MCF 10A (cell line): Measurements from ENCODE around the gene GLMP. TPM values are rescaled to one million over a fixed set of nuclear protein-coding genes. Genes with fewer than 3 reads are reported as not detected.
A peak's percentile ranks its signal among the peaks of the same experiment; 100 is the strongest.

Source experiments
- BruUV-seq: library from RNA; stranded (reverse); fragments of 400-500 nt; replicated peaks from 2 replicates; lab custom pipeline; 2021; lab: Mats Ljungman, UMichigan
- CTCF ChIA-PET: fragments of 300-600 bp; sonication (Branson Sonifier 250); formaldehyde crosslinking; extraction: SDS; loops from one replicate; lab custom pipeline; 2021; ENCODE audit warnings: antibody characterized with exemption, inconsistent platforms; lab: Yijun Ruan, JAX
- POLR2A ChIA-PET: fragments of 300-600, 350-650 bp; sonication (Branson Sonifier 250); formaldehyde crosslinking; extraction: SDS; loops from one replicate; lab custom pipeline; 2020; ENCODE audit warnings: antibody characterized with exemption, inconsistent platforms; lab: Yijun Ruan, JAX
- DNase-seq: peaks from one replicate; pipeline ENCODE4 v3.0.0-alpha.2; 2018; ENCODE audit not compliant: unreplicated experiment
- H3K27ac Mint-ChIP-seq: one replicate; pipeline ENCODE4 v1.8.0; 2022; ENCODE audit warnings: mild to moderate bottlenecking, low read depth, mixed read lengths; ENCODE audit not compliant: unreplicated experiment
- H3K27me3 Mint-ChIP-seq: one replicate; pipeline ENCODE4 v1.8.0; 2022; ENCODE audit warnings: mixed read lengths; ENCODE audit not compliant: insufficient read depth, unreplicated experiment
- H3K36me3 Mint-ChIP-seq: one replicate; pipeline ENCODE4 v1.8.0; 2022; ENCODE audit warnings: mild to moderate bottlenecking, moderate library complexity, mixed read lengths; ENCODE audit not compliant: insufficient read depth, unreplicated experiment
- H3K4me1 Mint-ChIP-seq: one replicate; pipeline ENCODE4 v1.8.0; 2022; ENCODE audit warnings: mixed read lengths; ENCODE audit not compliant: insufficient read depth, unreplicated experiment
- H3K4me3 Mint-ChIP-seq: one replicate; pipeline ENCODE4 v1.8.0; 2022; ENCODE audit warnings: mild to moderate bottlenecking, moderate library complexity, mixed read lengths; ENCODE audit not compliant: unreplicated experiment
- H3K9me3 Mint-ChIP-seq: one replicate; pipeline ENCODE4 v1.8.0; 2022; ENCODE audit warnings: mixed read lengths; ENCODE audit not compliant: unreplicated experiment
- intact Hi-C: fragments of 100-400 bp; cut with micrococcal nuclease; formaldehyde crosslinking; loops from 2 replicates; pipeline ENCODE4 v1.14.1; 2022
- total RNA-seq: library from RNA; stranded (reverse); gene quantifications from 2 replicates; pipeline ENCODE4 v1.2.3, GENCODE V29; 2022
- TF ChIP-seq, protein P1 (sequence below): fragments of 200-600 bp; IDR thresholded peaks from one replicate; pipeline ENCODE4 v1.8.0; 2022; ENCODE audit warnings: antibody characterized with exemption, mild to moderate bottlenecking; ENCODE audit not compliant: unreplicated experiment

Gene GLMP
- total RNA-seq, 1 experiment from 2014 or later, result 12.9 TPM

DNA sequence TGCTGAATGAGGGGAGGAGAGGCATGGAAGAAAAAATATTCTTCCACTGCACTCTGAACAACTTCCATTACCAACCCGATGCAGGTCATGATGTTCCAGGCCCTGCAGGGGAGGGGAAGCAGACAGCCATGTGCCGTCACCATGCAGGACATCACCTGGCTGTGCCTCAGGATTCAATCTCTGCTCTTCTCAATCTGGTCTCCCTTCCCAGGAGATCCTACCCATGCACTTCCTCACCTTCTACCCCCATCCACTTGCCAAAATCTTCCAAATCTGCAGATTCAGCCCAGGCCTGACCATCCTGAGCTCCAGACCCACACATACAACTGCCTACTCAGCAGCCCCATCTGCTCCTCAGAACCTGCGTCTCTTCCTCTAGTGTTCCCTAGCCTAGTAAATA is 41.8 kb downstream of the GLMP start:
- TF ChIP-seq, protein P1, sequence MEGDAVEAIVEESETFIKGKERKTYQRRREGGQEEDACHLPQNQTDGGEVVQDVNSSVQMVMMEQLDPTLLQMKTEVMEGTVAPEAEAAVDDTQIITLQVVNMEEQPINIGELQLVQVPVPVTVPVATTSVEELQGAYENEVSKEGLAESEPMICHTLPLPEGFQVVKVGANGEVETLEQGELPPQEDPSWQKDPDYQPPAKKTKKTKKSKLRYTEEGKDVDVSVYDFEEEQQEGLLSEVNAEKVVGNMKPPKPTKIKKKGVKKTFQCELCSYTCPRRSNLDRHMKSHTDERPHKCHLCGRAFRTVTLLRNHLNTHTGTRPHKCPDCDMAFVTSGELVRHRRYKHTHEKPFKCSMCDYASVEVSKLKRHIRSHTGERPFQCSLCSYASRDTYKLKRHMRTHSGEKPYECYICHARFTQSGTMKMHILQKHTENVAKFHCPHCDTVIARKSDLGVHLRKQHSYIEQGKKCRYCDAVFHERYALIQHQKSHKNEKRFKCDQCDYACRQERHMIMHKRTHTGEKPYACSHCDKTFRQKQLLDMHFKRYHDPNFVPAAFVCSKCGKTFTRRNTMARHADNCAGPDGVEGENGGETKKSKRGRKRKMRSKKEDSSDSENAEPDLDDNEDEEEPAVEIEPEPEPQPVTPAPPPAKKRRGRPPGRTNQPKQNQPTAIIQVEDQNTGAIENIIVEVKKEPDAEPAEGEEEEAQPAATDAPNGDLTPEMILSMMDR, result no peak
- intact Hi-C loops, result no loop called here
- ChIA-PET CTCF (interaction anchor here (0.7 to 2.8 kb wide), 5 partner anchors 23 to 158 kb away, joined by 3 to 13 read pairs (median 3); no protein-coding TSS in a partner anchor), POLR2A (interaction anchor here (2.0 kb wide), 1 partner anchor 9 kb away, joined by 6 read pairs; no protein-coding TSS in a partner anchor)
- H3K36me3 Mint-ChIP-seq, result peaks cover 87% of the 10 kb centered on the region
- H3K9me3 Mint-ChIP-seq, result no peaks in the 10 kb centered on the region
- H3K4me1 Mint-ChIP-seq, result peaks cover 13% of the 10 kb centered on the region
- DNase-seq, result no peak
- no peaks in the 10 kb centered on the region for H3K27me3 Mint-ChIP-seq
- no TSS peak for BruUV-seq
- no peak overlapping the region for H3K27ac Mint-ChIP-seq
- no peak overlapping the region for H3K4me3 Mint-ChIP-seq

GRCh38 chr1:156251527-156251926 is 44.0 kb downstream of the GLMP start:
- no peak for DNase-seq
- Mint-ChIP-seq H3K9me3 (no peaks in the 10 kb centered on the region), H3K36me3 (peaks cover 79% of the 10 kb centered on the region), H3K27ac (no peak overlapping the region), H3K4me3 (no peak overlapping the region), H3K27me3 (no peaks in the 10 kb centered on the region), H3K4me1 (peaks cover 22% of the 10 kb centered on the region)
- no TSS peak for BruUV-seq
- POLR2A ChIA-PET, result interaction anchor here (0.6 to 1.5 kb wide), 5 partner anchors 9 to 59 kb away, joined by 3 to 5 read pairs (median 3); partner anchors contain the start of gene TMEM79
- CTCF ChIA-PET, result interaction anchor here (0.6 to 1.7 kb wide), 4 partner anchors 8 to 119 kb away, joined by 4 to 7 read pairs (median 6); no protein-coding TSS in a partner anchor
- intact Hi-C loops, result no loop called here
- TF ChIP-seq, protein P1, result no peak

DNA sequence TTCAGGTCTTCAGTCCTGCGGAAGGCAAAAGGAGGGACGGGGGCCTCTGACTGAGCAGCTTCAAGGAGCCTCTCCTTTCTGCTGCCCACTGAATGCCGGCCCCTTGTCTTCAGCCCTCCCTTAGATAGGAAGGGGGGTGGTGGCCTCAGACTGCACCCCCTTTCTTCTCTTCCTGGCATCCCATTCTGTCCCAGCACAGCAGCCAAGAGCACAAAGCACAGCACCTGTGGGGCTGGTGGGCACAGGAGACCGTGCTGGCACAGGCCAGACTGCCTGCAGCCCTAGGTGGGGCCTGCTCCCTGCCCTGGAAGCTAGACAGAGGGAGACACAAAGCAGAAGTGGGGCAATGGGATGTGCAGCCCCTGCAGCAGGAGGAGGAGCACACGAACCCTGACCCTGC is 45.9 kb downstream of the GLMP start:
- intact Hi-C loops, result no loop called here
- H3K4me3 Mint-ChIP-seq, result no peak overlapping the region
- H3K36me3 Mint-ChIP-seq, result peaks cover 63% of the 10 kb centered on the region
- no peak for DNase-seq
- CTCF ChIA-PET, result interaction anchor here (1.5 kb wide), 1 partner anchor 69 kb away, joined by 3 read pairs; no protein-coding TSS in a partner anchor
- BruUV-seq, result TSS peak; percentile 32
- TF ChIP-seq, protein P1, result no peak
- H3K27me3 Mint-ChIP-seq, result no peaks in the 10 kb centered on the region
- peaks cover 22% of the 10 kb centered on the region for H3K4me1 Mint-ChIP-seq
- no peaks in the 10 kb centered on the region for H3K9me3 Mint-ChIP-seq
- no peak overlapping the region for H3K27ac Mint-ChIP-seq
- POLR2A ChIA-PET, result interaction anchor here (0.7 to 3.3 kb wide), 4 partner anchors 7 to 22 kb away, joined by 3 to 8 read pairs (median 3); no protein-coding TSS in a partner anchor

GRCh38 chr1:156248323-156248683 is 47.2 kb downstream of the GLMP start:
- H3K9me3 Mint-ChIP-seq, result no peaks in the 10 kb centered on the region
- TF ChIP-seq, protein P1, result no peak
- H3K36me3 Mint-ChIP-seq, result peaks cover 51% of the 10 kb centered on the region
- no peaks in the 10 kb centered on the region for H3K27me3 Mint-ChIP-seq
- DNase-seq, result no peak
- H3K4me1 Mint-ChIP-seq, result peaks cover 22% of the 10 kb centered on the region
- intact Hi-C loops, result no loop called here
- H3K4me3 Mint-ChIP-seq, result no peak overlapping the region
- BruUV-seq, result no TSS peak
- ChIA-PET CTCF (interaction anchor here (1.9 kb wide), 1 partner anchor 23 kb away, joined by 12 read pairs; no protein-coding TSS in a partner anchor), POLR2A (interaction anchor here (0.7 to 3.3 kb wide), 4 partner anchors 9 to 35 kb away, joined by 3 to 8 read pairs (median 3); partner anchors contain the start of gene SMG5)
- H3K27ac Mint-ChIP-seq, result no peak overlapping the region
